GM18858 (cell line): ENCODE data around the gene SLC38A10.

Experiments used
- ATAC-seq: cut with Tn5 transposase; IDR thresholded peaks from one replicate; pipeline ENCODE4 v1.9.1; 2021; ENCODE audit not compliant: unreplicated experiment

The SLC38A10 gene

DNA sequence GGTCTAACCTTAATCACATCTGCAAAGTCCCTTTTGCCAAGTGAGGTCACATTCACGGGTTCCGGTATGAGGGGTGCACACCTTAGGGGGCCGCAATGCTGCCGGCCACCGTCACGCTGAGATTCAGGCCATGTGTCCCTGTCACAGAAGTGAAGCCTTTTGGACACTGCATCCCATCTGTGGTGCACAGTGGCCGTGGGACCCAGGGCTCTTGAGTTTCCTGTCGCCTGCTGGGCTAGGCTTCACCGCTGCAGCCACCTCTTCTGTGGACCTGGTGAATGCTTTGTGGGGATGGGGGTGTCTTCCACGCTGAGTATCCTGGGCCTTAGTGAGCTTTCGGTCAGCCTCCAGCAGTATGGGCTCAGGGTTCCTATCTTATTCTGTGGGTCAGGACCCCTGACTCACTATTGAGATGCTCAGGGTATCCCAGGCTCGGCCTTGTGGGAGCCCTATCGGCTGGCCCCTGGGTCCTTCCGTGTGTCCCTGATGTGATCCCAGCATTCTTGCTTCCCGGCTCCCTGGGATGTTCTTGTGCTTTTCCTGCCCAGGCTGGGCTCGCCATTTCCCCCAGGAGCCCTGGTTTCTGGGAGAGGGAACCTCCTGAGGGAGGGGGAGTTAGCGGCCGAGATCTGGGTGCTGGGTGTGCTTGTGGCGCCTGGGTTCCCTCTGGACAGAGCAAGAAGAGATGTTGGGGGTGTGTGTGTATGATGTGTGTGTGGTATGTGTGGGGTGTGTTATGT lies 4.9 kb upstream of the SLC38A10 start:
- no peak for ATAC-seq

DNA sequence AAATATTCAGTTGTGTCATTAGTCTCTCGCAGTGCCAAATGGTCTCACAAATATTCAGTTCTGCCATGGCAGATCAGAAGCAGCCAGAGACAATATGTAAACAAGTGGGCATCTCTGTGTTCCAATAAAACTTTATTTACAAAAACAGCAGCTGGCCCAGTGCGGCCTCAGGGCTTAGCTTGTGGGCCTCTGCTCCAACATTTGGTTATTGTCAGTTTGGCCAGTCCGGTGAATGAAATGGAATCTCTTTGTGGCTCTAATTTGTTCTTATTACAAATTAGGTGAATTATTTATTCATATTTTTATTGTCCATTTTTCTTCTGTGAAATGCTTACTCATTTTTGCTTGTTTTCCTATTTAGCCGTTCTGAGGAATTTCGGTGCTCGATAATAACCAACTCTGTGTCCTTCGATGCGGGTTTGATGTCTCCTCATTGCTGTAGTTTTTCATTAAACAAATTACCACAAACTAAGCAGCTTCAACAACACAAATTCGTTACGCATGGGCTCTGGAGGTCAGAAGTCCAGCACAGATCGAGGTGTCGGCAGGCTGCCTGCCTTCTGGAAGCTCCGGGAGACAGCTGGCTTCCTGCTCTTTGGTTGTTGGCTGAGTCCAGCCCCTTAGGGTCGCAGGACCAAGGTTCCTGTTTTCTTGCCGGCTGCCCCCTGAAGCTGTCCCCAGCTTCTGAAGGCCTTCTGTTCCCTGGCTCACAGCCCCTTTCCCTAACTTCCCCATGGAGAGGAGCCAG lies 4.1 kb upstream of the SLC38A10 start:
- ATAC-seq, result no peak

DNA sequence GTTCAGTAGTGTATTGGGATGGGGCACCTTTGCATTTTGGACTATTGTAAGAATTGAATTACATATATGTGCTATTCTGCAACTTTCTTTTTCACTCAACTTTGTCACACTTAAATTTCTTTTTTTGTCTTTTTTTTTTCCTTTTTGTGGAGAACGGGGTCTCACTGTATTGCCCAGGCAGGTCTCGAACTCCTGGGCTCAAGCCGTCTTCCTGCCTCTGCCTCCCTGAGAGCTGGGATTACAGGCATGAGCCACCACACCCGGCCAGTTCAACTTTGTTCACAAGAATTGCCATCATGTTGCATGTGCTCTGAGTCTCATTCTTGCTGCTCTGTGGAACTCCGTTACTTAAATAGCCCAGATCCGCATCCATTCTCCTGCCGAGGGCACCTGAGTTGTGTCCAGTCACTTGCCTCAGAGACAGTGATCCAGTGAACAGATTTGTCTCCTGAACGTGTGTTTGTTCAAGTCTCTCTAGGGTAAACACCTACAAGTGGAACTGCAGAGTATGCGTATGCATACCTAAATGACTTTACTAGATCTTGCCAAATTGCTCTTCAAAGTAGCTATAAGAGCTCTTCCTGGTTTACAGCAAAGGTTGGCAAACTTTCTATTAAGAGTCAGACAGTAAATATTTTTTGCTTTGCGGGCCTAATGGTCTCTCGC lies 3.4 kb upstream of the SLC38A10 start:
- no peak for ATAC-seq

DNA sequence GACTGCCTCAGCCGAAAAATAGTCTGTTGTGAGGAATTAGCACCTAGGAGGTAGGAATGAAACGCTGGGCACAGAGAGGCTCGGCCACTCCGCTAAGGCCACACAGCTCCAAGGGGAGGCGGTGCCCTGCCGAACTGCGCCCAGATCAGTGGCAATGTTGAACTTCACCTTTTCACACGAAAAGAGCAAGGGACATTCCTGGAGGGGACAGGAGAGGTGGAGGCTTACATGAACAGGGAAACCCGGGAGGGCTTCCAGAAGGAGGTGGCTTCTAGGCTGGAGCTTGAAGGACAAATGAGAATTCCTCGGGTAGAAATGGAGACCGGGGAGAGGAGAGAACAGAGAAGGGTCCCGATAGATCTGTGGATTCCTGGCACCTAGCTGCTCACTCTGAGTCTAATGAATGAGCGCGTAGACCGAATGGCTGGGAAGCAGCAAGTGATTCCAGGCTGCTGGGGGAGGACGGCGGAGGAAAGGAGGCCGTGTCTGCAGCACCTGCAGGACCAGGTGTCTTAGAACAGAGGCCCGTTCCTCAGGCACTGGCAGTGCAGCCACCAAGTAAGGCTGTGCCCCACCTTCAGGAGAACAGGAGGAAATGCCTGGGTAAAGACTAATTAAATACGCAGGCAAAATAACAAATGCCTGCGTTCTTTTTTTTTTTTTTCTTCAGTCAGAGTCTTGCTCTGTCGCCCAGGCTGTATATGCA lies 722 bp upstream of the SLC38A10 start:
- no peak for ATAC-seq

DNA sequence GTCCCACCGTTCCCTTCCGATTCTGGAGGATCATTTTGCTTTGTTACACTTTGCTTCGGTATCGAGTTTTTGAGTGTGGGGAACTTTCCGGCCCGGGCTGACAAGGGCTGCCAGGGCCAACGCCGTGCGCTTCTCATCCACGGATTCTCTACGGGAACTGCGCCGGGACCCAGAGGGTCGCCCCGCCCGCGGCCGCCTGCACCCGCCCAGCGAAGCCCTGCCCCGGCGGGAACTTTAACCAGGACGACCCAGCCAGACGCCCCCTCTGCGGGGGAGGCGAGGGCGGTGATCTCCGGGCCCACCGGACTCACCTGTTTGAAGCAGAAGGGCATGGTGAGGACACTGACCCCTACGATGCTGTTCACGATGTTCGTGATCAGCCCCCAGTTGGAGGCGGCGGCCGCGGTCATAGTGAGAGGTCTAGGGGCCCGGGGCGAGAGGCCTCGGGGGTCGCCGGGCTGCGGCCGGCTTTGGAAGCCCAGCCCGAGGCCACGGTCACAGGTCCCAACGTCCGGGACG lies 536 bp downstream of the SLC38A10 start:
- no peak for ATAC-seq

DNA sequence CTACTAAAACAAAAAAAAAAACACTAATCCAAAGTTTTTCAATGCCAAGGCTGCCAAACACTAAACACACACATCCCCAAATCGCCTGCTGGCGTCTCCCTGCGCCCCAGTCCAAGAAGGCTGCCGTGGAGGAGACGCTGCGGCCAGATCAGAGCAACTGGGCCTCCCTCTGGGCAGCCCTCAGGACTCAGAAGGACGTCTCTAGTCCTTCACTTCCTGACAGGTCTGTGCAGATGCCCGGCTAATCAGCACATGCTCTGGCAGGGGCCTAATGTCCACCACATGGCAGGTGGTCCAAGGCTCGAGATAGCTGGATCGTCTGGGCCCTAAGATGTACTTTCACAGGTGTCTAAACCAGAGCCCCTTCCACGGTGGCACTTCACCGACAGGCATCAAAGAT lies 2.7 kb downstream of the SLC38A10 start:
- ATAC-seq, result no peak

DNA sequence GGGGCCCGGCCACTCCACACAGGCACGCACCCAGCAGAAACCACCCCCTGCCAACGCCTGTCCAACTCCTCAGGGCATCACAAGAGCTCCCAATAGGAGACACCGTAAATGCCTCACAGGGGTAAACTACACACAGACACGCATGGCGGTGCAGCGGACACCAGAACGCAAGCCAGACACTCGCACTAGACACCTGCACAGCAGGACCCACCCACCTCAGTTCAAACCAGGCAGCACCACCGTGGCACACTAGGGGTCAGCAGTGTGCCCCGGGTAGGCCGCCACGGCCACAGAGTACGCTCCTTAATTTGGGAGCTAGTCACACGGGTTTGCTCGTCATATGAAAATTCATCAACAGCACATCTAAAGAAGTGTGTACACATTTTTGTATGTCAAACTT lies 3.4 kb downstream of the SLC38A10 start:
- ATAC-seq, result no peak

DNA sequence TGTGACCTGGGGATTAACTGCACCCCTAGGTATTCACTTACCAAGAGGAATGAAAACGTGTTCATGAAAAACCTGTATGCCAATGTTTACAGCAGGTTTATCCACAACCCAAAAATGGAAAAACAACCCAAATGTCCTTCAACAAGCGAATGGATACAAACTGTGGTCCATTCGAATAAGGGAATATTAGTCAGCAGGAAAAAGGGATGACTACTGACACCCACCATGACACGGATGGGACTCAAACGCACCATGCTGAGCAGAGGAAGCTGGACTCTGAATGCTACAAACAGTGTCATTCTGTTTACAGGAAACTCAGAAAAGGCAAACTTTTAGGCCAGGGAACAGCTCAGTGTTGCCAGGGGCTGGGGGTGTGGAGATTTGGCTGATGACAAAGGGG lies 4.9 kb downstream of the SLC38A10 start:
- no peak for ATAC-seq

DNA sequence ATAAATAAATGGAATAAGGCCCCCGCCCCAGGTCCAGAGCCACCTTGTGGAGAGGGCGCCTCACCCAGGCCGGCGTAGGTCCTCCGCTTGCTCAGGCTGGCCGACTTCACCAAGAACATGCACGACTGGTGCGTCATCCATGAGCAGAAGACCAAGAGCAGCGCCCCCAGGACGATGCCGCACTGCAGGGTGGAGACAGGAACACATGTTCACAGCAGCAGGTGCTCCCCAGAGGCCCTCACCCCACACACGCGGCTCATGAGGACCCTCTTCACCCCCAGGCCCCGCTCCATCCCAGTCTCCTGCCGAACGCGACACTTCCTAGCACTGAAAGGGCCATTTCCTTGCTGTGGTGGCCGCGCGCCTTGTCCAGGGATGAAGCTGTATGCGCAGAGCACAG lies 5.5 kb downstream of the SLC38A10 start:
- ATAC-seq, result no peak

DNA sequence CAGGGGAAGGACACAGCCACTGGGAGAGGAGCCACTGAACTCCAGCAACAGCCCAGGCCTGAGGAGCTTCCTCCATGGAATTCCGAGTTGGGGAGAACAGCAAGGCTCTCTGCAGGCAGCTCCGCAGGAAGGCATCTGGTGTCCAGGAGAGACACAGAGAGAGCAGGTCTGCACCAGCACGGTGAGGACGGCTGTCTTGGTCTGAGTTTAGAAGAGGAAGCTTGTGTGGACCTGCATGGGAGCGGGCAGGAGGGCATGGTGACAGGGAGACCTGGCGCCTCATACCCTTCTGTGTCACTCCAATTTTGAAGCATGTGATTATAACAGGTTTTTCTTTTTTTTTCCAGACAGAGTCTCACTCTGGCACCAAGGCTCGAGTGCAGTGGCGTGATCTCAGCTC lies 6.4 kb downstream of the SLC38A10 start:
- ATAC-seq, result no peak

DNA sequence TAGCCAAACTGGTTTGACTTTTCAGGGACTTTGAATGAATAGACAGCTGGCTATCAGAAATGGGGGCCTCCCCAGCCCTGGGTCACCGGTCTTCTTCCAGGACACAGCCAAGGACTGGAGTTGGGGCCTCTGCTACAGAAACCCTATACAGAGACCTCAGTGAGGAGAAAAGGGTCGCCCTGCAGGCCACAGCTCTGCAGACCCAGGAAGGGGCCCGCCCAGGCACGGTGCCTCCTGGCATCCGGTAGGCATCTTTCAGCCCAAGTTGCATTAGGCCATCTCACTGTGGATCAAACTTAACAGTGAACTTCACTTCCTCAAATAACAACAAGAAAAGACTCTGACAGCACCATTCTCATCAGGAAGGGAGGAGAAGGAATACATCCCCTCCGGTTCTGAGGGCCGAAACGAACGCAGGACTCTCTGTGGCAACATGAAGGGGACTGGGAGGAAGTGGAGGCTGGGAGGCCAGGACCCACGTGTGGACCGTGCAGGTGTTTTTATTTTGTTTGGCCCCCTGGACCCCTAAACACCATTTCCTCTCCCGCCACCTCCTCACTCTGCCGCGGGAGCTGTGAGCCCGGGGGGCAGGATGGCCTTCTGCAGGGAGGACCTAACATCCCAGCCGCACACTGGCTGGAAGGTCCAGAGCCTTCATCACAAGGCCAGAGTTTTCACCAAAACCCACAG lies 7.2 kb downstream of the SLC38A10 start:
- ATAC-seq, result no peak

DNA sequence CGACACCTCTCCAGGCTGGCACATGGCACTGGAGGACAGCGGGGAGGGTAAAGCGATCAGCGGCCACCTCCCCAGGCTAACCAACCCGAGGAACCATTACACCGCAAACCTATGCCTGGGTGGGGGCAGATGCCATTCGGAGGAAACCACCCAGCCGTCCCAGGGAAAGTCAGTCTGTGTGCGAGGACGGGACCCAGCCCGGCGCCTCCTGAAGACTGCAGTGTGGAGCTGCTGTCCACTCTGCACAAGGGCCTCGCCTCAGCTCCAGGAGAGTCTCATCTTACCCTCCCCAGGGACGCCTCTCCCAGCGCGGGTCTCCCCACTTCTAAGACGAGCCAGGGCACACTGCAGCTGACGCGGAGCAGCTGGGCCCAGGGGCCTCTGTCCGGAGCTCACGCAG lies 8.0 kb downstream of the SLC38A10 start:
- no peak for ATAC-seq

DNA sequence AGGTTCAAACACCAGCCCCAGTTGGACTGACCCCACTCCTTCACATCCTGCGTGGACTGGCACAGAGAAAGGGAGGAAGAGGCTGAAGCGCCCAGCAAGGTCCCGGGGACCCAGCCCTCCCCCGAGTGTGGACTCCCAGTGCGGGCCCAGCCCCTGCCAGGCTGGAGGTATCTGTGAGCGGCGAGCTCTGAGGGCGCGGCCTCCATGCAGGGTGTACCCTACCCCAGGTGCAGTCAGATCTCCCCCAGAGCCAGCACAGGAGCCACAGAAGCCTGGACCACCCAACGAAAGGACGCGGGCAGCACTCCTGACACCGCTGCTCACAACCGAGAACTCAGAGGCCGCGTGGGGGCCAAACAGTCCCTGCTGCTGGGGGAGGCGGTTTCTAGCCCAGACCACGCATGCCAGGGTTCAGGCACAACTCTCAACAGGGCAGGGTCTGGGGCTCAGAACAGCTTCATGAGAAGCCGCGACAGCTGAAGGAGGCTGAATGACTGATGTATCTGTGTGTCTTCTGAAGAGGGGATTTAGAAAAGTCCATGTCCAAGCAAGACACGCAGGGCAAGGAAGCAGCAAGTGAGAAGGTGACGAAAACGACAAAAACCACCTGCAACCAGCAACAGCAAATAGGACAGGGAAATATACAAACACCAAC lies 8.5 kb downstream of the SLC38A10 start:
- no peak for ATAC-seq

DNA sequence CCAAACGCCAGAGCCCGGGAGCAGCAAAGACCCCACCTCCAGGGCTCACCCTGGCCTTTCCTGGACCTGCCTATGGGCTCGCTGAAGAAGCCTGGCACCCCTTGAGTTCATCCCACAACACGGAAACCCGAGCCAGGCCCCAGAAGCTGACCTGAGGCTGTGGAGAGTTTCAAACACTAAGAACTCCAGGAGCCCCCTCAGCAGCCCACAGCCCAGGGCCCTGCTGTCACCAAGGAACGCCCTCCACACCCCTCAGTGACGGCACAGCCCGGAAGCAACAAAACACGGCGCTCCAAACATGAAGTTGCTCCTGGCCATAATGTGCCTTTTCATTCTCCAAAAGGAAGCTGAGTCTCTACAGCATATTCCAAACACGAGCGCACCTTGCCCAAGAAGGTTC lies 9.2 kb downstream of the SLC38A10 start:
- no peak for ATAC-seq

DNA sequence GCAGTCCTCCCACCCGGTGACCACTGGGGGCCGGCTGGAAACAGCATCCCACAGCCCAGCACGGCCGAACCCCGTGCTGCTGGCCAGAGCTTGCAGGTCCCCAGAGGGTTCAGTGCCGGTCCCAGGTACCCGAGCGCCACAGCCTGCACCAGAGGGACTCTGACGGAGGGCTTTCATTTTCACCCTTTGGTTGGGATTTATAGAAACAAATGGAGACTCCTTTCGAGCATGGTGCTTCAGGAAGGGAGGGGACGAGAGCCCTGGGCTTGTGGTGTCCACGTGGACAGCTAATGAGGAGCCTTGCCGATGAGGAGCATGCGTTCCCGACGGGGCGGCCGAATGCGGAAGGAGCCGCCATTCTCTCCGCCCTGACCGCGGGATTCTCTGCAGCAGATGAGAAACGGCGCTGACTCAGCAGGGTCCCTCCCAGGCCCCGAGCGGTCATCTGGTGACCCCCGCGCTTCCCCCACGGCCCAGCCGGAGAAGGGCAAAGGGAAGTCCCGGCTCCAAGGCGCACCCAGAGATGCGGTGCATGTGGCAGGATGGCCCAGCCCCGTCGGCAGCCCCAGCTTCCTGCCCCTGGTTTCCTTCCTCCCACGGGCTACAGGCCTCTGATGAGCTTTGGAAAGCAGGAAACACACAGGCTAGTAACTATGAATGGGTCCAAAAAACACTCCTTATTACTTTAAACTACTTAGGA lies 9.8 kb downstream of the SLC38A10 start:
- ATAC-seq, result no peak

DNA sequence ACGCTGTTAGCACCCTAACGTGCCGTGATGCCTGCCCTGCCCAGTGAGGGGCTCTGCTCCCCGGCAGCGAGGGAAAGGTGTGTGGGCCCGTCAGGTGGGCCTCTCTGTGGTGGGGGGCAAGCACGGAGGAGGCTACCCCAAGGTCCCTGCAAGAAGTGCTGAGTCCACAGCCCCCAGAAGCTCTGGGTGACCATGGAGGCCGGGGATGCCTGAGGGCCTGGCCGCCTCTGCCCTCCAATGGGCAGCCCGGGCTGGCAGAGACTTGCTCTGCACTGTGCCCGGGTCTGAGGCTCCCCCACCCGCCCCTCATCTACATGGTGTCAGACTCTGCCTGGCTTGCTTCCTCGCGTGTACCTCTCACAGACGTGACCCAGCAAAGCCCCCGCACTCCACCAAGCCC lies 12.2 kb downstream of the SLC38A10 start:
- no peak for ATAC-seq

DNA sequence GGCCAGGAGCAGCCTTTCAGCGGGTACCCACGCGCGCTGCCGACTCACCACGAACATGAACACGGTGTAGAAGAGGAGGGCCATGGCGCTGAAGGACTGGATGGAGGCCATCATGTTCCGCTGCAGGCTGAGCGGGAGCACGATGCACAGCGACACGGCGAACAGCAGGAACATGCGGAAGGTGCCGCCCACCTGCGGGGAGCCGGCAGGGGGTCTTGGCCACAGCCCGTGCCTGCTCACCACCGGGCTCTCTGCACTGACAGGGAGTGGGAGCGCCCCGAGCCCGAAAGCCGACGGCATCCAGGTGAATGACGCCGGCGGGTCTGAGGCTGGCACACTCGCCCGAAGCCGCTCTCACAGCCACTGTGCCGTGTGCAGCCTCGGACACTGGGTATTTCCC lies 13.0 kb downstream of the SLC38A10 start:
- no peak for ATAC-seq

DNA sequence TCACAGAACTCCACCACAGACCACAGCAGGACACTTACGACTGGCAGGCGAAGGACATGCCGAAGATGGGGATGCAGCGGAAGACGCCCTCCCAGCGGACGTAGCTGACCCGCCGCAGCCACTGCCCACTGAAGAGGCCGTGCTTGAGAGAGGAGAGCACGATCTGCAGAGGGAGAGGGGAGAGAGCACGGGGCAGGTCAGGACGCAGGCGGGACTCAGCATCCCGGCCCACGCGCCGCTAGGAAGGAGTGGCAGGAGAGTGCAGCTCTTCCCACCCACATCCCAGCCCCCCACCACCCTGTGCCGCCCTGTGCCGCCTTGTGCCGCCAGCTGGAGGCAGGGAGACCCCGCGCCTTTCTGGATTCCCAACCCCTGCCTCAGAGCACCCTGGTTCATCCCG lies 14.5 kb downstream of the SLC38A10 start:
- ATAC-seq, result no peak
